Measurements from ENCODE around the gene CD300LG.
A peak's percentile ranks its signal among the peaks of the same experiment; 100 is the strongest.
"Not testable (repeated sequence)": the region's sequence is repeated elsewhere in the genome, so short reads cannot be mapped to it uniquely, and the experiment has no call there.

Gene CD300LG

GRCh38 chr17:43855061-43855460 is 8.1 kb downstream of the CD300LG start:
- no peak for DNase-seq (ENCODE audit: low read depth)

DNA sequence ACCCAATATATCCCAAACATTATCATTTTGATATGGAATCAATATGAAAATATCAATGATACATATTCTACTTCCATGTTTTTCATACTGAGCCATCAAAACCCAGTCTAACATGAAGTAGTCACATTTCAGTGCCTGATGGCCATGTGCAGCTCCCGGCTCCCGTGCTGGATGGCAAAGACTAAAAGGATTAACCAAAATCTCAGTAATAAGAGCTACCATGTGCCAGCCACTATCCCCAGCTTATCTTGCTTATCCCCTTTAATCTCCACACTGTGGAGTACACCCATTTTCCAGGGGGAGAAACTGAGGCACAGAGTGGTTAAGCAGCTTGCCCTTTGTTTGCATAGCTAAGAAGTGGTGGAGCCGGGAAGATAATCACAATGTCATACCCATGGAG is 9.2 kb downstream of the CD300LG start:
- DNase-seq (ENCODE audit: low read depth), result no peak

GRCh38 chr17:43857141-43857540 is 10.2 kb downstream of the CD300LG start:
- no peak for DNase-seq (ENCODE audit: low read depth)

- DNase-seq (ENCODE audit: low read depth), result no peak
Measured at GRCh38 chr17:43857957-43858600, 11.1 kb downstream of the CD300LG start.

- no peak for DNase-seq (ENCODE audit: low read depth)
Measured at GRCh38 chr17:43860077-43860725, 13.2 kb downstream of the CD300LG start.

GRCh38 chr17:43860927-43861622 is 14.1 kb downstream of the CD300LG start:
- DNase-seq (ENCODE audit: low read depth), result no peak

GRCh38 chr17:43861960-43862359 is 15.0 kb downstream of the CD300LG start:
- no peak for DNase-seq (ENCODE audit: low read depth)

- DNase-seq (ENCODE audit: low read depth), result no peak
Measured at GRCh38 chr17:43864161-43864984, 17.4 kb downstream of the CD300LG start.

DNA sequence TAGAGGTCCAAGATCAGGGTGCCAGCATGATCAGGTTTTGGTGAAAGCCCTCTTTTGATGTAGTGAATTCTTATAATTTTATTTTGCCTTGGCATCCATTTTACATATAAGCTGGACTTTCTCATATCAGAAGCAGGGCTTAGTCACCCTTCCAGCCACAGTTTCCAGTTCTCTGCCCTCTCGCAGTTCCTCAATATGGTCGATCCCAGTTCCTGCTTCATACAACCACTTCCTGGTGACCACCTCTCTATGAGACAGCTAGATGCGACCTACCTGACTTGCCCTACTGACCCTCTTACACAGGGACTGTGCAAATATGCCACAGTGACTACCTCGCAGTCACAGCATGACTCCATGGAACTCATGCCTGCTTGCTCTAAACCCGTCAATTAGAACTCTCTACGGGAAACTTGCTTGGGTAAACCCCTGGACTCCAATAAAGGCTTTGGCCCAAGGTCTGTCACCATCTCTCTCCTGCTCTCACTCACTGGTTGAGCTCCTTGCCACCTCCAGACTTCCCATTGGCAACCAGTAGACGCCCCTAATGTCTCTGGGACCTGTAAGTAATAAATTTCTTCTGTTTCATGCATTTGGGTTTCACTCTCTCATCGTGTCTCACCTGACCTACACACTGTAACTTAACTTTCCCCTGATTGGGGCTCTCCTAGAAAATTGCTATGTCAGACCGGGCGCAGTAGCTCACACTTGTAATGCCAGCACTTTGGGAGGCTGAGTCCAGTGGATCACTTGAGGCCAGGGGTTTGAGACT is 21.4 kb downstream of the CD300LG start:
- no peak for DNase-seq (ENCODE audit: low read depth)

DNA sequence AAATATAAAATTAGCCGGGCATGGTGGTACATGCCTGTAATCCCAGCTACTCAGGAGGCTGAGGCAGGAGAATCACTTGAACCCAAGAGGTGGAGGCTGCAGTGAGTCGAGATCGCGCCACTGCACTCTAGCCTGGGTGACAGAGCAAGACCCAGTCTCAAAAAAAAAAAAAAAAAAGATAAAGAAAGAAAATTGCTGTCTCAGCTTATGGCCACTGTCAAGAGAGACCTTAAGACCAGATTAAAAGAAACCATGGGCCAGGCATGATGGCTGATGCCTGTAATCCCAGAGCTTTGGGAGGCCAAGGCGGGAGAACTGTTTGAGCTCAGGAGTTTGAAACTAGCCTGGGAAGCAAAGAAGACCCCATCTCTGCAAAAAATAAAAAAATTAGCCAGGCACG is 22.1 kb downstream of the CD300LG start:
- not testable (repeated sequence) for DNase-seq (ENCODE audit: low read depth)

- DNase-seq (ENCODE audit: low read depth), result no peak
Measured at GRCh38 chr17:43871946-43872690, 25.1 kb downstream of the CD300LG start.

- DNase-seq (ENCODE audit: low read depth), result no peak
Measured at GRCh38 chr17:43873091-43873490, 26.1 kb downstream of the CD300LG start.

- no peak for DNase-seq (ENCODE audit: low read depth)
Measured at GRCh38 chr17:43873815-43874214, 26.8 kb downstream of the CD300LG start.

- no peak for DNase-seq (ENCODE audit: low read depth)
Measured at GRCh38 chr17:43874293-43874692, 27.3 kb downstream of the CD300LG start.

DNA sequence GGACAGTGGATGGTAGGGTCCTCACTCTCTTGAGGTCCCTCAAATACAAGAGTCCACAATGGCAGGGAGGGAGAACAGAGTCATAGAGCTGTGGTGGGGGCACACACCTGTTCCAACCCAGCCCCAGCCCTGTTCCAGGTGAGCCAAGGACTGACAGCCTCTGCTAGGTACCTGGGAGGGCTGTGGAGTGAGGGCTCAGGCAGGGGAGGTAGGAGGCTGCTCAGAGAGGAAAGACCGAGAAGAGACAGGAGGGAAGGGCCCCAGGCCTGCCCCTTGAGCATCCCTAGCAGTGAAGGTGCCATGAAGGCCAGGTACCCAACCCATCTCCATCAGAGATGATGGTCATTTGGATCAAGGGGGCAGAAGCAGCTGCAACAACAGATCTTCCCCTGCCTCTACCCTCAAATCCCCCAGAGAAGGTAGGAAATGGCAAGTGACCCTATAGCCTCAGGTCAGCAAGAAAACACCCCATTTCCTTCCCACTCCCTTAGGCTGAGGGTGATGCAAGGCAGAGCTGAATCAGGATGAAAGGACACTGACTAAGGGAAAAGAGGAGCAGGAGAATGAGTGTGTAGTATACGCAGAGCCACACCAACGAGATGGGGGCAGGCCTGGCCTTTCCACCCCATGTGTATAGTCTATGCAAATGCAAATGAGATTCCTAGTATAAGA is 28.6 kb downstream of the CD300LG start:
- no peak for DNase-seq (ENCODE audit: low read depth)

DNA sequence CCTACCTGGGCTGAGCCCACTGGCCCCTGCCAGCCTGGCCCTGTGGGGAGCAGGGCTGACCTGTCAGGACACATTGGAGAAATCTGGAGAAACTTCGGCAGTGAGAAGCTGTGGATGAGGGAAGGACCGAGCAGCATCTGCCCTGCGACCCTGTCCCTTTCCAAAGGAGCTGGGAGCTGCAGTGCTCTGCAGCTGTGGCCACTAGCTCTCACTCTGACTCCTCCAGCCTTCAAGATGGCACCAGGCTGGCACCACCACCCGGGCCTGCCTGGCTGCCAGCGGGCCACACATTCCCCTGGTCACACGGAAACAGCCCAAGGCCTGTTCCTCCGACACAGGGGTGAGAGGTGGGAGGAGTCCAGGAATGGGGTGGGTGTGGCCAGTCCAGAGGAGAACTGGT is 30.1 kb downstream of the CD300LG start:
- DNase-seq (ENCODE audit: low read depth), result no peak

DNA sequence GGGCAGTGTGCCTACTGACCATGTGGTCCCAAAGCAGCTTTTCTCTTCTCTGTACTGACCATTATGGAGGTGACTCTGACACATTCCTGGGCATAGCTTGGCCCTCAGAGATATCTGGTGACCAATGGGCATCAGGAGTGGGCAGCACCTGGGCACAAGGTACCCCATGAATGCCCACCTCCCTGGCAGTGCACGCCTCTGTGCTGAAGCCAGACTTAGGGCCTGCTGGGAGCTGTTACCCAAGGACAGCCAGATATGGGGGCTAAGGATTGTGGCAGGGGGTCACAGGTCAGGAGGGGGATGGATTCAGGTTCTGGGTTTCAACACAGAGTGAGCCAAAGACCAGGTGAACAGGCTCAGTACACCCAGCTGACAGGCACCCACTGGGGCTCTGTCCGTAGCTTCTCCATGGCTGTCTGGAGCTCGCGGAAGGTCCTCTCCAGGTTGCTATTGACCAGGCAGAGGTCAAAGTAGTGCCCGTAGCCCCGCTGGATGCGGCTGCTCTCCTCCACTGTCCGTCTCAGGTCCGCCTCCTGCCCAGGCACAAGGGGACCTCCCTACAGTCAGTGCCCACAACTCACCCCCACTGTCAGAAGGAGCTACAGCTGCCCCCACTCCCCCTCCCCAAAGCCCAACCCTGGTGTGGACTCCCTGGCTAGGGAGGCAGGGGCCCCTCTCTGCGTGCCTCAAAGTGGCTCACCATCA is 30.6 kb downstream of the CD300LG start:
- DNase-seq (ENCODE audit: low read depth), result no peak

DNA sequence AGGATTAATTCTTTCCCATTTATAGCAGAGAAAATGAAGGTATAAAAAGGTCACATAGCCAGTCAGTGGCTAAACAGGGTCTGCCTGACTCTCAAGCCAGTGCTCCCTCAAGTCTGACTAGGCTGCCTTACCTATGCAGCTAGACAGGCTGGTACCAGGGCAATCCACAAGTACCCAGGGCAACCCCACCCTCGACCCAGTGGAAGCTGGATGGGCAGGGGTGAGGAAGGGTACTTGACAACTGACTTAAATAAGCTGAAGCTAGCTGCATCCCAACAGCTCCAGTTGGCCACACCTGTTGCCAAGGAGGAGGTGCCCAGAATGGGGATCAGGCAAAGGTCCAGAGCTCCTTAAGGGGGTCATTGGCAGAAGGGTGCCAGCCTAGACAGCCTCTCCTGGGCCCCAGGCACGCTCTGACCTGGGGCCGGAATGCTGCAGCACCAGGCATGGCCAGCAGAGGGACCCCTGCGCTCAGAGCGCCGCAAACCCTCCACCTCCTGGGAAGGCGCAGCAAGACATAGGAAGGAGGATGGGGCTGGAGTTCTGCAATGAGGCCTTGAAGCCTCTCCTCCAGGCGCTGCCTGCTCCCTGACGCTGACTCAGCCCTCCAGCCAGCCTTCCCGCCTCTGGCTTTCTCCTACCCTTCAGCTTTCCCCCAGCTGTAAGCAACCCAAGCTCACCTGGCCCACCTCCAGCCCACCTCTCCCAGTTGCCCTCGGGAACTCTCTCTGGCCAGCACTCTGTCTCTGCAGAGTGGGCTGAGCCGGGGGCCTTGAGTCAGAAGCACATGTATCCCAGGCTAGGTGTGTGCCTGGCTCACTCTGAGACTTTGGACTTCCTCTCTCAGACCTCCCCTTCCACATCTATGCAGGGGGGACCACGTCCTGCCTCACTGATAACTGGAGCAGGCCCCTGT is 31.5 kb downstream of the CD300LG start:
- DNase-seq (ENCODE audit: low read depth), result peak; percentile 41
